ENCODE data around the gene PCDH9. TPM values are rescaled to one million over a fixed set of nuclear protein-coding genes. Genes with fewer than 3 reads are reported as not detected.

PCDH9 gene
- total RNA-seq, 4 donors from 2014 or later: 2.8 to 22.4 (median 12.9) TPM

- no peak overlapping the region for H3K27ac ChIP-seq
Measured at GRCh38 chr13:66933527-66933926, 296.6 kb downstream of the PCDH9 start.

GRCh38 chr13:66927562-66927961 is 302.6 kb downstream of the PCDH9 start:
- intact Hi-C loops (cut with DNase I): no loop called here
- no peak for DNase-seq
- TF ChIP-seq, protein P1, sequence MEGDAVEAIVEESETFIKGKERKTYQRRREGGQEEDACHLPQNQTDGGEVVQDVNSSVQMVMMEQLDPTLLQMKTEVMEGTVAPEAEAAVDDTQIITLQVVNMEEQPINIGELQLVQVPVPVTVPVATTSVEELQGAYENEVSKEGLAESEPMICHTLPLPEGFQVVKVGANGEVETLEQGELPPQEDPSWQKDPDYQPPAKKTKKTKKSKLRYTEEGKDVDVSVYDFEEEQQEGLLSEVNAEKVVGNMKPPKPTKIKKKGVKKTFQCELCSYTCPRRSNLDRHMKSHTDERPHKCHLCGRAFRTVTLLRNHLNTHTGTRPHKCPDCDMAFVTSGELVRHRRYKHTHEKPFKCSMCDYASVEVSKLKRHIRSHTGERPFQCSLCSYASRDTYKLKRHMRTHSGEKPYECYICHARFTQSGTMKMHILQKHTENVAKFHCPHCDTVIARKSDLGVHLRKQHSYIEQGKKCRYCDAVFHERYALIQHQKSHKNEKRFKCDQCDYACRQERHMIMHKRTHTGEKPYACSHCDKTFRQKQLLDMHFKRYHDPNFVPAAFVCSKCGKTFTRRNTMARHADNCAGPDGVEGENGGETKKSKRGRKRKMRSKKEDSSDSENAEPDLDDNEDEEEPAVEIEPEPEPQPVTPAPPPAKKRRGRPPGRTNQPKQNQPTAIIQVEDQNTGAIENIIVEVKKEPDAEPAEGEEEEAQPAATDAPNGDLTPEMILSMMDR (IDR thresholded peaks at IDR 0.05): no peak
- TF ChIP-seq POLR2A (IDR thresholded peaks at IDR 0.05): no peak
- Histone ChIP-seq H3K36me3 (no peaks in the 10 kb centered on the region), H3K9me3 (no peaks in the 10 kb centered on the region), H3K27me3 (no peaks in the 10 kb centered on the region), H3K27ac (peak overlapping the region; percentile 6 to 49 (median 34)), H3K4me3 (replicated peaks in 1 of 3) (no peak overlapping the region), H3K4me1 (peaks cover 15 to 17% of the 10 kb centered on the region in 2 donors)

More at GRCh38 chr13:66933527-66933926, 296.6 kb downstream of the PCDH9 start:
- intact Hi-C loops (cut with DNase I): no loop called here
- H3K27me3 ChIP-seq: no peaks in the 10 kb centered on the region
- WGBS, 2 donors: 87 to 88% methylated on average over 3 of the region's 3 CpGs
- H3K4me3 ChIP-seq (replicated peaks in 1 of 3): no peak overlapping the region
- H3K4me1 ChIP-seq: no peaks in the 10 kb centered on the region
- no peaks in the 10 kb centered on the region for H3K36me3 ChIP-seq
- TF ChIP-seq, protein P1 (IDR thresholded peaks at IDR 0.05): no peak
- no peak for TF ChIP-seq POLR2A (IDR thresholded peaks at IDR 0.05)
- no peak for DNase-seq
- no peaks in the 10 kb centered on the region for H3K9me3 ChIP-seq

DNA sequence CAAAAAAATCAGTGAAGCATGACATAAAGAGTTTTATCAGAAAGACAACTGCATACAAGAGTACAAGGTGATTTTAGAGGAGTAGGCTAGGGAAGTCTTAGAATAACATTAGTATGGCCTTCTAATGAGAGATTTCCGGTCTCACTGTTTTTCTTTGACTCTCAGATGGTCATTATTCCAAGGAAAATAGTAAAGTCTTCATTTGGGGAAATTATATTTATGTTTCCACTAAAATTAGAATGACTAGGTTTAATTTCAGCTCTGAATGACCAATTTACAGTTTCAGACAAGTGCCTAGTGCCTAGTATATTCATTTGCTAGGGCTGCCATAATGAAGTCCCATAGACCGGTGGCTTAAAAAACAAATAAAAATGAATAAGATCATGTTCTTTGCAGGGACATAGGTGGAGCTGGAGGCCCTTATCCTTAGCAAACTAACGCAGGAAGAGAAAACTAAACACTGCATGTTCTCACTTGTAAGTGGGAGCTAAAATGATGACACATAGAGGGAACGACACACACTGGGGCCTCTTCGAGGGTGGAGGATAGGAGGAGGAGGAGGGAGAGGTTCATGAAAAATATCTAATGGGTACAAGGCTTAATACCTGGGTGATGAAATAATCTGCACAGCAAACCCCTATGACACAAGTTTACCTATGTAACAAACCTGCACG is 303.1 kb downstream of the PCDH9 start:
- H3K27me3 ChIP-seq: no peaks in the 10 kb centered on the region
- peaks cover 15 to 21% of the 10 kb centered on the region in 2 donors for H3K4me1 ChIP-seq
- WGBS, 2 donors: 42 to 45% methylated on average over 6 of the region's 6 CpGs
- H3K36me3 ChIP-seq: no peaks in the 10 kb centered on the region
- TF ChIP-seq, protein P1 (IDR thresholded peaks at IDR 0.05): no peak
- TF ChIP-seq POLR2A (IDR thresholded peaks at IDR 0.05): no peak
- peak in 1 of 2 donors; percentile 1 for DNase-seq
- H3K9me3 ChIP-seq: no peaks in the 10 kb centered on the region
- peak overlapping the region; percentile 34 to 49 (median 46) for H3K27ac ChIP-seq
- intact Hi-C loops (cut with DNase I): no loop called here
- no peak overlapping the region for H3K4me3 ChIP-seq (replicated peaks in 1 of 3)

GRCh38 chr13:66926200-66926850 is 303.8 kb downstream of the PCDH9 start:
- no peaks in the 10 kb centered on the region for H3K36me3 ChIP-seq
- H3K9me3 ChIP-seq: no peaks in the 10 kb centered on the region
- WGBS, 2 donors: 38 to 50% methylated on average over 4 of the region's 4 CpGs
- no peaks in the 10 kb centered on the region for H3K27me3 ChIP-seq
- peak overlapping the region; percentile 46 to 56 (median 49) for H3K27ac ChIP-seq
- TF ChIP-seq, protein P1 (IDR thresholded peaks at IDR 0.05): no peak
- TF ChIP-seq POLR2A (IDR thresholded peaks at IDR 0.05): no peak
- DNase-seq: no peak
- intact Hi-C loops (cut with DNase I): no loop called here
- H3K4me3 ChIP-seq (replicated peaks in 1 of 3): no peak overlapping the region
- peaks cover 15 to 21% of the 10 kb centered on the region in 2 donors for H3K4me1 ChIP-seq

- H3K27ac ChIP-seq: no peak overlapping the region
- H3K27me3 ChIP-seq: no peaks in the 10 kb centered on the region
- TF ChIP-seq, protein P1 (IDR thresholded peaks at IDR 0.05): no peak
- no peak for TF ChIP-seq POLR2A (IDR thresholded peaks at IDR 0.05)
- peaks cover 13 to 19% of the 10 kb centered on the region in 2 donors for H3K4me1 ChIP-seq
- H3K36me3 ChIP-seq: no peaks in the 10 kb centered on the region
- no peaks in the 10 kb centered on the region for H3K9me3 ChIP-seq
- intact Hi-C loops (cut with DNase I): no loop called here
- WGBS, 2 donors: 36 to 45% methylated on average over 1 of the region's 1 CpG
- DNase-seq: no peak
- no peak overlapping the region for H3K4me3 ChIP-seq (replicated peaks in 1 of 3)
Measured at GRCh38 chr13:66922444-66922843, 307.7 kb downstream of the PCDH9 start.

All from thyroid gland (tissue), 4 donors.